GM12872 (cell line): ENCODE results near the gene APOA5.

Experiments used
- CTCF ChIP-seq: IDR thresholded peaks from 3 replicates; pipeline ENCODE4 v1.5.1; 2011; ENCODE audit warnings: low read depth, mild to moderate bottlenecking, low read length, moderate library complexity; ENCODE audit not compliant: insufficient read depth

Gene APOA5

GRCh38 chr11:116813170-116813569 lies 21.5 kb upstream of the APOA5 start:
- no peak for TF ChIP-seq CTCF

- no peak for TF ChIP-seq CTCF
Measured at GRCh38 chr11:116812109-116812508, 20.4 kb upstream of the APOA5 start.

- no peak for TF ChIP-seq CTCF
Measured at GRCh38 chr11:116811194-116811593, 19.5 kb upstream of the APOA5 start.

GRCh38 chr11:116808262-116809175 lies 16.8 kb upstream of the APOA5 start:
- TF ChIP-seq CTCF = no peak

- TF ChIP-seq CTCF = no peak
Measured at GRCh38 chr11:116807601-116808261, 16.1 kb upstream of the APOA5 start.

- TF ChIP-seq CTCF = no peak
Measured at GRCh38 chr11:116804001-116804400, 12.3 kb upstream of the APOA5 start.

- TF ChIP-seq CTCF = no peak
Measured at GRCh38 chr11:116800610-116801009, 8.9 kb upstream of the APOA5 start.
